K562 (cell line): Measurements from ENCODE around the gene NFKBIB. TPM values are rescaled to one million over a fixed set of nuclear protein-coding genes. Genes with fewer than 3 reads are reported as not detected.

Experiments used
- ATAC-seq: fragments of 200-7000 bp; cut with Tn5 transposase; 3 replicates; pipeline ENCODE4 v1.9.1; 2020; ENCODE audit warnings: moderate library complexity
- BruUV-seq: library from RNA; stranded (reverse); fragments of 400-500 nt; replicated peaks from 2 replicates; lab custom pipeline; 2021; lab: Mats Ljungman, UMichigan
- CTCF ChIA-PET: fragments of 300-600 bp; formaldehyde crosslinking; extraction: SDS; loops from one replicate; lab custom pipeline; 2021; ENCODE audit warnings: low intra/inter-chr PET ratio; lab: Yijun Ruan, JAX
- POLR2A ChIA-PET: fragments of 300-600, 350-650 bp; sonication (Branson Sonifier 250); formaldehyde crosslinking; extraction: SDS; loops from one replicate; lab custom pipeline; 2021; ENCODE audit warnings: antibody characterized with exemption, inconsistent platforms; lab: Yijun Ruan, JAX
- DNase-seq, 4 experiments: peaks; one replicate each; pipeline versions ENCODE4 v3.0.0 to v3.0.0-alpha.2; 2011 to 2018; ENCODE audit warnings: low spot score in 3 of 4, mixed read lengths in 3 of 4; ENCODE audit errors: extremely low read depth in 1 of 4
- FAIRE-seq: peaks from 2 replicates; lab custom pipeline; 2011; peaks lifted over from hg19 to GRCh38; lab: Jason Lieb, UNC
- H2AFZ ChIP-seq: 2 replicates; pipeline ENCODE4 v1.6.0; 2011; ENCODE audit warnings: low read depth, low read length, control low read depth, inconsistent platforms
- H3K27ac ChIP-seq: fragments of 200-600 bp; 3 replicates; pipeline ENCODE4 v1.8.0; 2011; ENCODE audit warnings: low read depth, mild to moderate bottlenecking, control low read depth, inconsistent platforms, low read length, moderate library complexity, mixed read lengths; ENCODE audit errors: extremely low read depth
- H3K27me3 ChIP-seq, 2 experiments: fragments of 300-600 bp in 1 of 2; 2 replicates in 1 of 2; 3 replicates in 1 of 2; pipeline versions ENCODE4 v1.6.0 to v1.8.0; 2011; ENCODE audit warnings: inconsistent platforms in 2 of 2, low read length in 2 of 2, mild to moderate bottlenecking in 1 of 2, mixed read lengths in 1 of 2, moderate library complexity in 1 of 2; ENCODE audit not compliant: control insufficient read depth in 2 of 2, insufficient read depth in 2 of 2
- H3K36me3 ChIP-seq: fragments of 300-600 bp; 3 replicates; pipeline ENCODE4 v1.8.0; 2011; ENCODE audit warnings: mild to moderate bottlenecking, low read length, inconsistent platforms; ENCODE audit not compliant: control insufficient read depth, insufficient read depth
- H3K4me1 ChIP-seq, 2 experiments: fragments of 200-600 bp in 1 of 2; replicated peaks in 1 of 2; 2 replicates in 1 of 2; 3 replicates in 1 of 2; pipeline versions ENCODE4 v1.5.1 to v1.8.0; 2011; ENCODE audit warnings: inconsistent platforms in 2 of 2, low read length in 2 of 2, mild to moderate bottlenecking in 1 of 2, mixed read lengths in 1 of 2, moderate library complexity in 1 of 2; ENCODE audit not compliant: control insufficient read depth in 2 of 2, insufficient read depth in 2 of 2
- H3K4me2 ChIP-seq: 2 replicates; pipeline ENCODE4 v1.6.1; 2011; ENCODE audit warnings: low read length, control low read depth, inconsistent platforms, mixed read lengths; ENCODE audit not compliant: insufficient read depth
- H3K4me3 ChIP-seq: fragments of 200-600 bp; sonication (generic), shearing (Covaris generic); 2 replicates; pipeline ENCODE4 v1.5.1; 2016; ENCODE audit warnings: control low read depth, inconsistent platforms
- H3K79me2 ChIP-seq: fragments of 200-600 bp; 3 replicates; pipeline ENCODE4 v1.8.0; 2011; ENCODE audit warnings: low read length, inconsistent platforms; ENCODE audit not compliant: control insufficient read depth, insufficient read depth
- H3K9ac ChIP-seq, 2 experiments: 2 replicates each; pipeline versions ENCODE4 v1.6.0 to v1.6.1; 2011; ENCODE audit warnings: low read depth in 2 of 2, low read length in 2 of 2, control low read depth in 1 of 2, inconsistent platforms in 1 of 2, mild to moderate bottlenecking in 1 of 2, mixed read lengths in 1 of 2; ENCODE audit not compliant: insufficient read depth in 1 of 2
- H3K9me1 ChIP-seq: one replicate; pipeline ENCODE4 v1.6.0; 2011; ENCODE audit warnings: inconsistent platforms, mild to moderate bottlenecking, low read length, moderate library complexity; ENCODE audit not compliant: control insufficient read depth, insufficient read depth
- H3K9me3 ChIP-seq: replicated peaks from 2 replicates; pipeline ENCODE4 v1.5.1; 2011; ENCODE audit warnings: low read depth, low read length, inconsistent platforms; ENCODE audit not compliant: control insufficient read depth, insufficient read depth
- H4K20me1 ChIP-seq: replicated peaks from 2 replicates; pipeline ENCODE4 v1.6.1; 2011; ENCODE audit warnings: low read length, inconsistent platforms, mixed read lengths; ENCODE audit not compliant: control insufficient read depth, insufficient read depth
- LCOR ChIP-seq: sonication (generic); formaldehyde crosslinking; IDR thresholded peaks from 2 replicates; pipeline ENCODE4 v1.8.0; 2022; ENCODE audit warnings: mild to moderate bottlenecking, missing genetic modification reagents
- POLR2AphosphoS2 ChIP-seq: IDR thresholded peaks from 2 replicates; pipeline ENCODE4 v1.6.1; 2012; ENCODE audit warnings: low read length, improper control_type of control experiment
- RCOR1 ChIP-seq, 2 experiments: IDR thresholded peaks; 2 replicates each; pipeline ENCODE4 v1.6.1; 2012; ENCODE audit warnings: low read depth in 2 of 2, low read length in 2 of 2, borderline replicate concordance in 1 of 2, improper control_type of control experiment in 1 of 2
- SRSF3 ChIP-seq: fragments of 200-400 bp; formaldehyde crosslinking; IDR thresholded peaks from 2 replicates; pipeline ENCODE4 v1.6.1; 2016; ENCODE audit warnings: mild to moderate bottlenecking, low read length, moderate library complexity; ENCODE audit not compliant: insufficient read depth
- ZNF232 ChIP-seq: sonication (generic); formaldehyde crosslinking; IDR thresholded peaks from 2 replicates; pipeline ENCODE4 v1.8.0; 2022; ENCODE audit warnings: mild to moderate bottlenecking, missing genetic modification reagents
- WGBS: fragments of 100-300 bp; shearing (Covaris generic); methylation state at CpG from one replicate; pipeline ENCODE4 v1.1.6; 2016; ENCODE audit warnings: low coverage, mixed read lengths; ENCODE audit not compliant: insufficient coverage; ENCODE audit errors: missing lambda C conversion rate; 5-methylcytosine and 5-hydroxymethylcytosine counted together
- in situ Hi-C: fragments of 300-500 bp; cut with MboI; formaldehyde crosslinking; loops from 4 replicates; pipeline ENCODE4 v1.15.0; 2018; ENCODE audit warnings: inconsistent platforms, mixed read lengths
- intact Hi-C: fragments of 100-400 bp; cut with micrococcal nuclease; formaldehyde crosslinking; loops from 2 replicates; pipeline ENCODE4 v1.14.2; 2022
- polyA plus RNA-seq, 8 experiments: library from polyadenylated mRNA; depleted of rRNA in 4 of 8; stranded (reverse) in 5 of 8; unstranded in 3 of 8; fragments of >200 nt; fragmentation: Nextera tagmentation in 2 of 8; fragmentation: Illumina TruSeq in 1 of 8; extraction: Ambion mirVana in 2 of 8; extraction: Trizol in 1 of 8; gene quantifications; 2 replicates each; pipeline versions ENCODE4 v1.2.1 to v1.2.3, GENCODE V29; 2011 to 2014; ENCODE audit warnings: inconsistent platforms in 1 of 8, missing spikeins in 1 of 8
- total RNA-seq, 7 experiments: library from RNA; depleted of rRNA in 6 of 7; stranded (reverse); fragments of >200 nt in 6 of 7; fragmentation: Illumina TruSeq in 2 of 7; extraction: Trizol in 2 of 7; gene quantifications; 2 replicates each; pipeline versions ENCODE4 v1.2.1 to v1.2.3, GENCODE V29; 2011 to 2021; ENCODE audit warnings: low replicate concordance in 1 of 7
- TF ChIP-seq, protein P1 (sequence below): sonication (generic); formaldehyde crosslinking; IDR thresholded peaks from 2 replicates; pipeline ENCODE4 v1.8.1; 2022; ENCODE audit warnings: missing genetic modification reagents

Gene NFKBIB
- total and polyA plus RNA-seq, 9 of the 15 experiments (the other 6 are each of a cell fraction or from before 2014, with no cell fraction given): 1.5 to 44.9 (median 10.4) TPM

DNA sequence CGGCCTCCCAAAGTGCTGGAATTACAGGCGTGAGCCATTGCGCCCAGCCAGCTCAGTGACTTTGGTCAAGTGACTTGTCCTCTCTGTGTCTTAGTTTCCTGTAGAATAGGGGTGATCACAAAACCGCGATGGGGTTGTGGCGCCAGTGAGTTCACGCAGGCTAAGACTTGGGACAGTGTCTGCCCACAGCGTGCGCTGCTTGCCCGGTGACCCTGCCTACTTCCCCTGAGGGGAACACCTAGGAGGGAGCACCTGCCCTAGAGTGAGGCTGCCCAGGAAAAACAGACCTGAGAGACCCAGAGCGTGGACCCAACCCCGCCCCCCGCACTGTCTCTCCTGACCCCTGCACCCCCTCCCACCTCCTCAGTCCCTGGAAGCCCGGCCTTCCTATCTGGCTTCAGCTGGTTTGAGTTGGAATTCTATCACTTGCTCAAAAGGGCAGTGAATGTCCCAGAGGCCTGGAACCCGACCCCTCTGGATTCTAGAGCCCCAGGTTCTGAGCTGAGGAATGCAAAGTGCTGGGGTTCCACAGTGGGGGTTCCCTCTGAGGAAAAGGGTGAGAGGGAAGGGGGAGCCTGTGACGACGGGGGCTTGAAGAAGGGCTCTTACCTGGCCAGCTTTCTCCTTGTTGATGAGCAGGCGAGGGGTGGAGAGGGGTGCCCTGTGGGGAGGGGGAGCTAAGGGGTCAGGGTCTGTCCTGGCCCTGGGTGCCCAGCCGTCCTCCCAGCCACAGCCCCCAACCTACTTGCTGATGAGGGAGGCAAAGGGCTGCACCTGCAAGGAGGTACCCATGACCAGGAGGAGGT lies 19.5 kb upstream of the NFKBIB start:
- POLR2A ChIA-PET: no interaction called here
- FAIRE-seq: no peak

More for the DNA sequence above, 19.5 kb upstream of the NFKBIB start:
- DNase-seq (no peak), ATAC-seq (no peak)
- H3K9me1 ChIP-seq: no peaks in the 10 kb centered on the region
- peaks cover 21 to 57% of the 10 kb centered on the region in 2 experiments; a peak in 4 of 5 replicates for H3K4me1 ChIP-seq
- CTCF ChIA-PET: no interaction called here
- H3K4me2 ChIP-seq: no peak overlapping the region
- H3K79me2 ChIP-seq: no peaks in the 10 kb centered on the region
- in situ Hi-C loops: no loop called here
- H4K20me1 ChIP-seq: no peaks in the 10 kb centered on the region
- H3K9me3 ChIP-seq: no peaks in the 10 kb centered on the region
- no peak overlapping the region for H3K4me3 ChIP-seq
- 91% methylated on average over 12 of the region's 19 CpGs for WGBS
- H3K27me3 ChIP-seq: no peaks in the 10 kb centered on the region
- no peak for TF ChIP-seq RCOR1 (IDR thresholded peaks at IDR 0.05; ENCODE audit: borderline replicate concordance in 1 of 2, low read depth in 2 of 2, low read length in 2 of 2)
- TF ChIP-seq SRSF3: no peak
- no peak for TF ChIP-seq ZNF232 (CRISPR knock-in tag)
- TF ChIP-seq POLR2AphosphoS2: no peak
- TF ChIP-seq, protein P1, sequence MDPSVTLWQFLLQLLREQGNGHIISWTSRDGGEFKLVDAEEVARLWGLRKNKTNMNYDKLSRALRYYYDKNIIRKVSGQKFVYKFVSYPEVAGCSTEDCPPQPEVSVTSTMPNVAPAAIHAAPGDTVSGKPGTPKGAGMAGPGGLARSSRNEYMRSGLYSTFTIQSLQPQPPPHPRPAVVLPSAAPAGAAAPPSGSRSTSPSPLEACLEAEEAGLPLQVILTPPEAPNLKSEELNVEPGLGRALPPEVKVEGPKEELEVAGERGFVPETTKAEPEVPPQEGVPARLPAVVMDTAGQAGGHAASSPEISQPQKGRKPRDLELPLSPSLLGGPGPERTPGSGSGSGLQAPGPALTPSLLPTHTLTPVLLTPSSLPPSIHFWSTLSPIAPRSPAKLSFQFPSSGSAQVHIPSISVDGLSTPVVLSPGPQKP: no peak
- no peak for TF ChIP-seq LCOR (CRISPR knock-in tag)
- TF ChIP-seq, all 486 proteins: peak for 0
- Histone ChIP-seq H3K36me3 (peaks cover 5% of the 10 kb centered on the region; the same call in 1 of the 3 replicates), H3K9ac (no peak overlapping the region), H2AFZ (no peak overlapping the region), H3K27ac (no peak overlapping the region)
- intact Hi-C loops: no loop called here
- no TSS peak for BruUV-seq
